Neural cell (in vitro differentiated cells): ENCODE results near the gene RAB3B.

Source experiments
- CTCF ChIP-seq: fragments of 450-650 bp; IDR thresholded peaks from 2 replicates; pipeline ENCODE4 v1.5.1; 2014; ENCODE audit warnings: antibody characterized with exemption, mild to moderate bottlenecking, moderate library complexity; ENCODE audit not compliant: poor library complexity, severe bottlenecking
- REST ChIP-seq: IDR thresholded peaks from 2 replicates; pipeline ENCODE4 v1.6.1; 2012; ENCODE audit warnings: borderline replicate concordance
- SMC3 ChIP-seq: fragments of 450-650 bp; conservative IDR thresholded peaks from 2 replicates; pipeline ENCODE4 v1.6.1; 2014; ENCODE audit warnings: antibody characterized with exemption, mild to moderate bottlenecking, moderate library complexity; ENCODE audit not compliant: poor library complexity

- no peak for TF ChIP-seq SMC3
- TF ChIP-seq REST = no peak
- no peak for TF ChIP-seq CTCF
These were observed 46.9 kb upstream of the RAB3B start for GRCh38 chr1:52037402-52037814.
